ENCODE measurements around the gene SETD7.
"Not testable (repeated sequence)": the region's sequence is repeated elsewhere in the genome, so short reads cannot be mapped to it uniquely, and the experiment has no call there.

SETD7 gene

DNA sequence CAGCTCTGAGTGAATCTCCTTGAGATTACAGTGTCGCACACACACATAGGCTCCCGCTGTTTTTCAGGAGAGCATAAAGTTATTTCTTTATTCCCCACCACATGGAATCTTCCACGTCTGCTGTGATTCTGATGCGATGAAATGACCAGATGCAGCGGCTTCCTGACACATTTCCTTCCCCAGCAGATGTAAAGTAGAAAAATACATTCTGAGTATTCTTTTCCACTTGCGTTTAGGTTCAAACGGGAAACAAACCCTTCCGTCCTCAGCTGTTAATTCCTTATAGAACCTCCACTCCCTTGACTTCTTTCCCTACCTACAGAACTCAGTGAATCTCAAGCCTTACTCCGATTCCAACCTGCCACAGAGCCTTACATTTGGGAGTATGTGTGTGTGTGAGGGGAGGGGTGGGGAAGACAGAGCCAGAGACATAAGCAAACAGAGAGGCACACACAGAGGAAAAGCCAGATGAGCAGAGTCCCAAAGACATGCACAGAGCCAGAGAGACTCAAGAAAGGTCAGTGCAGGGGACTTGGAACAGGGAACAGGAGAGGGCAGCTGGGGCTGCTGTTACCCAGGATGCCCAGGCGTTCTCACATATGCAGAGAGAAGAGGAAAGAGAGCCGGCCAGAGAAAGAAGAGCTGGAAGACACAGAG, 47.3 kb downstream of the SETD7 start:
- no peak for DNase-seq

DNA sequence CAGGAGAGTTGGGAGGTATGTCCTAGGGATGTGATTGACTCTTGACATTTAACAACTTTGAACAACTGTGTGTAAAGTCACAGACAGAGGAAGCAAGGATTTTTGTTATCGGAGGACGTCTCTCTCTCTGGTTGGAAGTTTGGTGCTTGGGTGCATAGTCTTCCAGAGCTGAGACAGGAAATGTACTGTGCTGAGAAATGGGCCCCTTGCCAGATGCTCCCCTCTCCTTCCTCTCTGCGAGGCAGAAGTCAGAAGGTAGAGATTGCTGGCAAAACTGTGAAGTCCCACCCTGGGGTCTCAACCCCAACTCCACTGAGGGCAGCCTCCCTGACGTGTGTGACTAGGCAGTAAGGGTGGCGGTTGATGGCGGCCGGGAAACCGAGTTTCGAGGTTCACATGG, 49.2 kb downstream of the SETD7 start:
- DNase-seq = no peak

DNA sequence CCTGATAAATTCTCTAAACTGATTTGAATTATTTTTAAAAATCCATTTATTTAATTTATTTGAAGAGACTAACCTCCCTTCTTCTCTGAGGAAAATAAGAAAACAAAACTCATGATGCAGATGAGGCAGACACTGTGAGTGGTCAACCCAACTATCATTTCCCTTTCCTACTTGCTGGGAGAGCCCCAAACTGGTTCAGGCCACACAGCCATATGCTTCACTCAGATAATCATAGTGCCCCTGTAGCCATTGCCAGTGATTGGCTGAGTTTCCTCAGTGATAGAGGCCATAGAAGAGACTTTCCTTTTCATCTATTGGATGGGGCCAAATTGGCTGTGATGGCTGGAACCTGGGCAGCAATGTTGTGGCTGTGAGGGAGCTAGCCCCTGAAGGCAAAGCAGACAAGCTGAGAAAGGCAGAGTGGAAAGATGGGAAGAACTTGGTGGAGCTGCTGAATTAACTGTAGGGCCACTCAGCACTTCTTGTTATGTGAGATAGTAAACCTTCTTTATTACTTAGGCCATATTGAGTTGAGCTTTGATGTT, 52.3 kb downstream of the SETD7 start:
- no peak for DNase-seq

DNA sequence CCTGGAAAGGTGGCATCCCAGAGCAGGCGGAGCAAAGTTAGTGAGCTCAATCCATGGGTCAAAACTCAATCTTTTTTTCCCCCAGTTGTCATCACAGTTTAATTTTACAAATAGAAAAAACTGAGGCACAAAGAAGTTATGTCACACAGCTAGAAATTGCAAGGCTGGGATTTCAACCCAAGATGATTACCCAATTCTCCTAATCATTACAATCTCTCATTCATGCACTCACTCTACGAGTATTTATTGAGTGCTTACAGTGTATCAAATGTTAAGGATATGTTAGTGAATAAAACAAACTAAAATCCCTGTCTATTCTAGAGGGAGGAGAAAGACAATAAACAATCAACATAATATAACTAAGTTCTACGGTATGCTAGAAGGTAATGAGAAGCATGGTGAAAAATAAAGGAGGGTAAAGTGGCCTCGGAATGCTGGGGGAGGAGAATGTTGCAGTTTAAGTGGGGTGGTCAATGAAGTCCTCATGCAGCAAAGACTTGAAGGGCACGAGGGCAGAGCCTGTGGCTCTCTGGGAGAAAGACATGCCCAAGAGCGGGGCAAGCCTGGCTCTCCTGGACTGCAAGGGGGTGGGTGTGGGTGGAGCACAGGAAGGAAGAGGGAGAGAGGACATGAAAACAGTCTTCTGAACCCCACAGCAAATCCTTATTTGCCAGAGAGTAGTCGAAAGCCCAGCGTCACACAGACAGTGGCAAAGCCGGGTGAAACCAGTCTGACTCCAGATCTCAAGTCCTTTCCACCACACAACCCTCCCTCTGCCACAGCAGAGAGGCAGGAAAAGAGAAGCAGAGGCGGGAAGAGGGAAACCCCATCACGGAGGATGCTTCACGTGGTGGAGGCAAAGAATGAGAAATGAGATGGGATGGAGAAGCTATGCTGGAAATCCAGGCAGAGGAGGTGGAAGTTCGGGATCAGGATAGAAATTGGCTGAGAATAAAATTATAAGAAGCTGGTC, 53.8 kb downstream of the SETD7 start:
- DNase-seq = no peak

- DNase-seq = no peak
These were observed 54.5 kb downstream of the SETD7 start for GRCh38 chr4:139501527-139501926.

DNA sequence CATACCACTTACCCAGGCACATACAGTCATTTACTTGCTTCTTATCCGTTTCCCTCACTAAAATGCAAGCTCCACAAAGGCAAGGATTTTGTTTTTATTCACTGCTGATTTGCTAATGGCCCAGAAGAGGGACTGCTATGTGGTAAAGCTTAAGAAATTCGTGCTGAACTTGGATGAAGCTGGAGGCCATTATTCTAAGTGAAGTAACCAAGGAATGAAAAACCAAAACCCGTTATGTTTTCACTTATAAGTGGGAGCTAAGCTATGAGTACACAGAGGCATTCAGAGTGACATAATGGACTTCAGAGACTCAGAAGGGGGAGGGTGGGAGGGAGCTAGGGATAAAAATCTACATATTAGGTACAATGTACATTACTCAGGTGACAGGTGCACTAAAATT, 54.9 kb downstream of the SETD7 start:
- DNase-seq = no peak

DNA sequence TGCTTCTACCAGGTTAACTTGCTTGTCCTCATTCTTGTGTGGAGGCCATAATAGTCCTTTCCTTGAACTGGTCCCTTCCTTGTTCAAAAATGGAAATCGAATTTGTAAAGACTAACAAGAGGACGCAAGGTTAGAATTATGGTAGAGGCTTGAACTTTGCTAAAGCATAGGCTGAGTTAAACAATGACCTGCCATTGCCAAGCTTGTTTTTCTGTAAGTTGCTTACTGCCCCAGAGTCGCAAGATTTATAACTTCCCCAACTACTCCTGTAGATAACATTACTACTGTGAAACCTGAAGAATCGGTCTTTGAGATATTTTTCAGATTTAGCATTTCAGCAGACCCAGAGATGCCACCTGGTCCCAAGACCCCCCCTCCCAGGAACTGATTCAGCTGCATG, 56.8 kb downstream of the SETD7 start:
- DNase-seq = no peak

GRCh38 chr4:139493176-139493575, 62.8 kb downstream of the SETD7 start:
- no peak for DNase-seq

DNA sequence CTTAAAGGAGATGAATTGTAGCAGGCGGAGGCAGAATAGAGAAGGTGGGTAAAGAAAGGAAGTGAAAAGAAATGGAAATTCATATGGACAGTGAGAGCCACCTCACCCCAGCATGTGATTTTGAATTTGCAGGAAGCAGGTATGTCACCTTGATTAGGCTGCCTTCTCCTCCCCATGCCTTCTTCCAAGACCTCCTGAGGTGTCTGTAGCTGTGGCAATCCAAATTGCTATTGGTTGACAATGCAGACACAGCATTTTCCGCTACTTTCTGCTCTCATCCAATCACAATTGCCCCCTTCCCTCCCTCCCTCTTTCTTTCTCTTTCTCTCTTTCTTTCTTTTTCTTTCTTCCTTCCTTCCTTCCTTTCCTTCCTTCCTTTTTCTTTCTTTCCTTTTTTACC, 63.6 kb downstream of the SETD7 start:
- no peak for DNase-seq

DNA sequence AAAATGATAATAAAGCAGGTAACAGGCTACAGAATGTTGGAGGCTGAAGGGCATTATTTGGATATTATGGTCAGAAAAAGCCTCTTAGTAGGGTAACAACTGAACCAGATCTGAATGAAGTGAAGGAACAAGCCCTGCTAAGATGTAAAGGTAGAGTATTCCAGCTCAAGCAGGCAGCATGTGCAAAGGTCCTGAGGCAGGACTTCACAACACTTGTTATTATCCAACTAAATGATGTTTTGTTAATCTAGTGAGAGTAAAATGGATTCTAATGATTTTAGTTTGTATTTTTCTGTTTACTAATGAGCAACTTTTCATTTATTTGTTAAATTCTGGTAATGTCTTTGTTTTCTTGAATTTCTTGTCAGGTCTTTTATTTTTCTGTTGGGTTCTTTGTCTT, 66.4 kb downstream of the SETD7 start:
- no peak for DNase-seq

- DNase-seq = no peak
These were observed 67.6 kb downstream of the SETD7 start for GRCh38 chr4:139488442-139488841.

GRCh38 chr4:139484783-139485311, 71.2 kb downstream of the SETD7 start:
- DNase-seq = no peak

DNA sequence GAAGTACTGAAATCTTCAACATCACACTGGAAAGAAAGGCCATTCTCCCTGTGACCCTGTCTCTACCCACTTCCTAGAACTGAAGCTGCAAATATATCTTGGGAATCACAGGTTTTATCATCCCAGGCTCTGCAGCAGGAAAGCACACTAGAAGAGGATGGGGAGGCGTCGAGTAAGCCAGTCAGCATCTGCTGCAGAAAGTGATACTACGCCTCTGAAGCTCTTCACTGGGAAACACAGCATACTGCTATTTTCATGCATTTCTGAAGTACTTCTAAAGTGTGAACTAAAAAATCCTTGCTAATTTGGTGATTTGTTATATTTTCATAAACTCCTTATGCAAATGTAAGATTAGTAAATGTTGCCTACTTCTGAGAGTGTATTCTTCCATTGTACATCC, 73.0 kb downstream of the SETD7 start:
- no peak for DNase-seq

GRCh38 chr4:139481465-139481864, 74.6 kb downstream of the SETD7 start:
- DNase-seq = no peak

- no peak for DNase-seq
These were observed 79.7 kb downstream of the SETD7 start for GRCh38 chr4:139476363-139476762.

- no peak for DNase-seq
These were observed 83.2 kb downstream of the SETD7 start for GRCh38 chr4:139472852-139473251.

DNA sequence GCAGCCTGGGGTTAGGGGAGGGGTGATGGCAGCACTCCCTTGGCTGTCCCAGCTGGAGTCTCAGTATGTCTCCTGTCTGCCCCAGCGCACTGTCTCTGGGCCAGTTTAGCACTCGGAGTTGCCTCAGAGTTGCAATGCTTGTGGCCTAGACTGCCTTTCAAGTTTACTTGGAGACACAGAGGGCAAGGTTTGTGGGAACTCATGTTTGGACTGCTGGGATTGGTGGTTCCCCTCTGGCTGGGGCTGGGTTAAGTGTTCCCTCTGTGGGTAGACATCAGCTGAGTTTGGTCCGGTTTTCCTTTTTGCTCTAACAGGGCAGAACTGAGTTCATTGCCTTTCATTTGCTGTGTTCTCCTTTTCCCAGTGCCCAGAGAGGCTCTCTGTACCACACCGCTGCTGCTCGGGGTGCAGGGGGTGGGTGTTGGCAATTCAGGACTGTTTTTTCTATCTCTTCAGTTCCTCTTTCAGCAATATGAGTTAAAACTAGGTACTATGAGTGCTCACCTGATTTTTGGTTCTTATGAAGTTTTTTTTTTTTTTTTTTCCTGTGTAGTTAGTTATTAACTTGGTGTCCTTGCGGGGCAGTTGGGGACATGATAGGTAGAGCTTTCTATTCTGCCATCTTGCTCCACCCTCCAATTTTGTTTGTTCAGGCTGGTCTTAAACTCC, 84.9 kb downstream of the SETD7 start:
- DNase-seq = no peak

DNA sequence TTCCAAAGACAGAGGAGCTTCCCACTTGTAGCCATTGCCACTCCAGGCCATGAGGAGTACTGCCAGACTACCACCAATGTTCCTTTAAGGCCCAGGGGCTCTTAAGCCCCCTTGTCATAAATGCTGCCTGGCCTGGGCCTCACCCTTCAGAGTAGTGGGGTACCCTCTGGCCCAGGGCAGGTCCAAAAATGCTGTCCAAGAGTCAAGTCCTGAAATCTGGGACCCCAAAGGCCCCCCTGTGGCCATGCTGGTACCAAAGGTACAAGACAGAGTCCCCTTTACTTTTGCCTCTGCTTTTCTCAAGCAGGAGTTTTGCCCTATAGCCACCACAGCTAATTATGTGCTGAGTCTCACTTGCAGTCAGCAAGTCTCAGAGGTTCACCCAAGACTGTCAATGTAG, 85.7 kb downstream of the SETD7 start:
- DNase-seq = no peak

DNA sequence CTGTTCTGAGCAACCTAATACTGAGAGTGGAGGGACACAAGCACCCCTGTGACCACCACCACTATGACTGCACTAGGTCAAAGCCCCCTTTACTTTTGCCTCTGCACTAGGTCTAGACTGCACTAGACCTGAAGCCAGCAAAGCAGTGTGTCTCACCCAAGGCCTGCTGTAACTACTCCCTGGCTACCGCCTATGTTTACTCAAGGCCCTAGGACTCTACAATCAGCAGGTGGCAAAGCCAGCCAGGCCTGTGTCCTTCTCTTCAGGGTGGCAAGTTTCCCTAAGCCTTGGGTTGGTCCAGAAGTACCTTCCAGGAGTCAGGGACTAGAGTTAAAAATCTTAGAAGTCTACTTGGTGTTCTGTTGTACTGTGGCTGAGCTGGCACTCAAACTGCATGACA, 86.2 kb downstream of the SETD7 start:
- no peak for DNase-seq

GRCh38 chr4:139469216-139469615, 86.8 kb downstream of the SETD7 start:
- no peak for DNase-seq

DNA sequence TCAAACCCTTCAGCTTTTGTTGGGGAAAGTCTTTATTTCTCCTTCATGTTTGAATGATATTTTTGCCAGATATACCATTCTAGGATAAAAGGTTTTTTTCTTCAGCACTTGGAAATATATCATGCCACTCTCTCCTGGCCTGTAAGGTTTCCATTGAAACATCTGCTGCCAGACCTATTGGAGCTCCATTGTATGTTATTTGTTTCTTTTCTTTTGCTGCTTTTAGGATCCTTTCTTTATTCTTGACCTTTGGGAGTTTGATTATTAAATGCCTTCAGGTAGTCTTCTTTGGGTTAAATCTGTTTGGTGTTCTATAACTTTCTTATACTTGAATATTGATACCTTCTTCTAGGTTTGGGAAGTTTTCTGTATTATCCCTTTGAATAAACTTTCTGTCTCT, 87.3 kb downstream of the SETD7 start:
- not testable (repeated sequence) for DNase-seq

GRCh38 chr4:139465922-139466321, 90.1 kb downstream of the SETD7 start:
- no peak for DNase-seq

DNA sequence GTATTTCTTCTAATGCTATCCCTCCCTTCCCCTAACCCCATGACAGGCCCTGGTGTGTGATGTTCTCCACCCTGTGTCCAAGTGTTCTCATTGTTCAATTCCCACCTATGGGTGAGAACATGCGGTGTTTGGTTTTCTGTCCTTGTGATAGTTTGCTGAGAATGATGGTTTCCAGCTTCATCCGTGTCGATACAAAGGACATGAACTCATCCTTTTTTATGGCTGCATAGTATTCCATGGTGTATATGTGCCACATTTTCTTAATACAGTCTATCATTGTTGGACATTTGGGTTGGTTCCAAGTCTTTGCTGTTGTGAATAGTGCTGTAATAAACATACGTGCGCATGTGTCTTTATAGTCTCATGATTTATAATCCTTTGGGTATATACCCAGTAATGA, 91.5 kb downstream of the SETD7 start:
- not testable (repeated sequence) for DNase-seq

All from activated CD8-positive, alpha-beta memory T cell treated with anti-CD3 and anti-CD28 coated beads, Interleukin-2, amount 50 U/mL, for 4 hours (primary cell).